ENCODE measurements around the gene HIP1. TPM values are rescaled to one million over a fixed set of nuclear protein-coding genes. Genes with fewer than 3 reads are reported as not detected.
"Not testable (repeated sequence)": the region's sequence is repeated elsewhere in the genome, so short reads cannot be mapped to it uniquely, and the experiment has no call there.

The HIP1 gene
- total RNA-seq, 2 experiments from 2014 or later = 5.2 to 5.6 TPM

DNA sequence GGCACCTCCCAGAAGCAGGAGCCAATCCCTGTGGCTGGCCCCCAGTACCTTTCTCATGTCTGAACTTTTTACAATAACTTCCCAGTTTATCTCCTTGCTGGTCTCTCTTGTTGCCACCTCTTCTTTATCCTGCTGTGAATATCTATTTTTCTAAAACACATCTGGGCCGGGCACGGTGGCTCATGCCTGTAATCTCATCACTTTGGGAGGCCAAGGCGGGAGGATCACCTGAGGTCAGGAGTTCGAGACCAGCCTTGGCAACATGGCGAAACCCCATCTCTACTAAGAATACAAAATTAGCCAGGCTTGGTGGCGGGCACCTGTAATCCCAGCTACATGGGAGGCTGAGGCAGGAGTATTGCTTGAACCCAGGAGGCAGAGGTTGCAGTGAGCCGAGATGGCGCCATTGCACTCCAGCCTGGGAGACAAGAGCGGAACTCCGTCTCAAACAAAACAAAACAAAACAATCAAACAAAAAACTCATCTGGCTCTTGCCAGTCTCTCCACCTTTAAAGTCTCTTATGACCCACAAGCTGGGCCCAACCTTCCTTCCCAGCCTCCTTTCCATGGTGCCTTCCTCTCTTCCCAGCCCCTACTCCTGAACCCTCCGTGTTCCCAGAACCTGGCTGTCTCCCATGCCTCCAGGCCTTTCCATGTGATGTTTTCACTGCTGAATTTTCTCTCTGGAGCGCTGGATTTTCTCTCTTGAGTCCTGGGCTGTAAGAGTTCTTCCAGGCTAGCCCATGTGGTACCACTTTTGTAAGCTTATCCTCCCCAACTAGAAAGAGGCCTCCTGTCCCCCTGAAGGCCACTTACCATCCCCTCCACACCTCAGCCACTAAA, 51.3 kb downstream of the HIP1 start:
- POLR2A ChIA-PET = no interaction called here
- CTCF ChIA-PET = no interaction called here
- Mint-ChIP-seq H3K36me3 (ENCODE audit: low read depth) (no peaks in the 10 kb centered on the region), H3K4me3 (no peak overlapping the region), H3K9me3 (no peaks in the 10 kb centered on the region), H3K27ac (no peak overlapping the region), H3K4me1 (ENCODE audit: low read depth) (no peaks in the 10 kb centered on the region), H3K27me3 (peaks cover 5% of the 10 kb centered on the region)
- ATAC-seq (no peak), DNase-seq (no peak)
- intact Hi-C loops (cut with micrococcal nuclease) = no loop called here
- TF ChIP-seq, protein P1, sequence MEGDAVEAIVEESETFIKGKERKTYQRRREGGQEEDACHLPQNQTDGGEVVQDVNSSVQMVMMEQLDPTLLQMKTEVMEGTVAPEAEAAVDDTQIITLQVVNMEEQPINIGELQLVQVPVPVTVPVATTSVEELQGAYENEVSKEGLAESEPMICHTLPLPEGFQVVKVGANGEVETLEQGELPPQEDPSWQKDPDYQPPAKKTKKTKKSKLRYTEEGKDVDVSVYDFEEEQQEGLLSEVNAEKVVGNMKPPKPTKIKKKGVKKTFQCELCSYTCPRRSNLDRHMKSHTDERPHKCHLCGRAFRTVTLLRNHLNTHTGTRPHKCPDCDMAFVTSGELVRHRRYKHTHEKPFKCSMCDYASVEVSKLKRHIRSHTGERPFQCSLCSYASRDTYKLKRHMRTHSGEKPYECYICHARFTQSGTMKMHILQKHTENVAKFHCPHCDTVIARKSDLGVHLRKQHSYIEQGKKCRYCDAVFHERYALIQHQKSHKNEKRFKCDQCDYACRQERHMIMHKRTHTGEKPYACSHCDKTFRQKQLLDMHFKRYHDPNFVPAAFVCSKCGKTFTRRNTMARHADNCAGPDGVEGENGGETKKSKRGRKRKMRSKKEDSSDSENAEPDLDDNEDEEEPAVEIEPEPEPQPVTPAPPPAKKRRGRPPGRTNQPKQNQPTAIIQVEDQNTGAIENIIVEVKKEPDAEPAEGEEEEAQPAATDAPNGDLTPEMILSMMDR (IDR thresholded peaks at IDR 0.05) = no peak

DNA sequence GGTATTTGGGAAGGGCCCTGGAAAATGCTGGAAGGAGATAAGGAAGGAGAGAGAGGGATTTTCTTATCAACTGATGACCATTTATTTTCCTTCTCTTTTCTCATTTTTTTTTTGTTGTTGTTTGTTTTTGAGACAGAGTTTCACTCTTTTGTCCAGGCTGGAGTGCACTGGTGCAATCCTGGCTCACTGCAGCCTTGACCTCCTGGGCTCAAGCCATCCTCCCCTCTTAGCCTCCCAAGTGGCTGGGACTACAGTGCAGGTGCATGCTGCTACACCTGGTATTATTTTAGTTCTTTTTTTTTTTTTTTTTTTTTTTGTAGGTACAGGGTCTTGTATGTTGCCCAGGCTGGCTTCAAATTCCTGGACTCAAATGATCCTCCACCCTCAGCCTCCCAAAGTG, 52.2 kb downstream of the HIP1 start:
- Mint-ChIP-seq H3K4me1 (ENCODE audit: low read depth) (no peaks in the 10 kb centered on the region), H3K4me3 (no peak overlapping the region), H3K36me3 (ENCODE audit: low read depth) (no peaks in the 10 kb centered on the region), H3K27me3 (peaks cover 5% of the 10 kb centered on the region), H3K27ac (no peak overlapping the region), H3K9me3 (no peaks in the 10 kb centered on the region)
- ATAC-seq (no peak), DNase-seq (no peak)
- POLR2A ChIA-PET = no interaction called here
- intact Hi-C loops (cut with micrococcal nuclease) = no loop called here
- CTCF ChIA-PET = no interaction called here
- TF ChIP-seq, protein P1 (IDR thresholded peaks at IDR 0.05) = no peak

DNA sequence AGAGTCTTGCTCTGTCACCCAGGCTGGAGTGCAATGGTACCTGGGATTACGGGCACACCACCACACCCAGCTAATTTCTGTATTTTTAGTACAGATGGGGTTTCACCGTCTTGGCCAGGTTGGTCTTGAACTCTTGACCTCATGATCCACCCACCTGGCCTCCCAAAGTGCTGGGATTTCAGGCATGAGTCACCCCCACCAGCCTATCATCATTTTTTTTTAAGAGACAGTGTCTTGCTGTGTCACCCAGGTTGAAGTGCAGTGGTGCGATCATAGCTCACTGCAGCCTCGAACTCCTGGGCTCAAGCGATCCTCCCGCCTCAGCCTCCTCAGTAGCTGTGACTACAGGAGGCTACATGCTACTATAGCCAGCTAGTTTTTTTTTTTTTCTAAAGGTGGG, 56.7 kb downstream of the HIP1 start:
- DNase-seq; CTCF ChIA-PET; H3K4me3 Mint-ChIP-seq; intact Hi-C loops (cut with micrococcal nuclease); H3K4me1 Mint-ChIP-seq (ENCODE audit: low read depth); H3K9me3 Mint-ChIP-seq; H3K36me3 Mint-ChIP-seq (ENCODE audit: low read depth); POLR2A ChIA-PET; ATAC-seq; H3K27ac Mint-ChIP-seq; H3K27me3 Mint-ChIP-seq: not testable (repeated sequence)

DNA sequence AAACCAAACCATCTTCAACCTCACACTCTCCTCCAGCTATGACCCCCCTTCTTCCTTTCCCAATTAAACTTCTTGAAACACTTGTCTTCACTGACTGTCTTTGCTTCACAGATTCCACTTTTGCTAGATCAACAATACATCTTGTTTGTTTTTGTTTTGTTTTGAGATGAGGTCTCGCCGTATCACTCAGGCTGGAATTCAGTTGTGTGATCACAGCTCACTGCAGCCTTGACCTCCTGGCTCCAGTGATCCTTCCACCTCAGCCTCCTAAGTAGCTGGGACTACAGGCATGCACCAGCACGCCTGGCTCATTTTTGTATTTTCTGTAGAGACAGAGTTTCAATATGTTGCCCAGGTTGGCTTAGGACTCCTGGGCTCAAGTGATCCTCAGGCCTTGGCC, 59.7 kb downstream of the HIP1 start:
- POLR2A ChIA-PET = no interaction called here
- DNase-seq = no peak
- H3K4me1 Mint-ChIP-seq (ENCODE audit: low read depth) = no peaks in the 10 kb centered on the region
- CTCF ChIA-PET = no interaction called here
- no peak overlapping the region for H3K27ac Mint-ChIP-seq
- H3K4me3 Mint-ChIP-seq = no peak overlapping the region
- H3K27me3 Mint-ChIP-seq = no peaks in the 10 kb centered on the region
- peaks cover 2% of the 10 kb centered on the region for H3K36me3 Mint-ChIP-seq (ENCODE audit: low read depth)
- TF ChIP-seq, protein P1 (IDR thresholded peaks at IDR 0.05) = no peak
- peaks cover 5% of the 10 kb centered on the region for H3K9me3 Mint-ChIP-seq
- no peak for ATAC-seq
- intact Hi-C loops (cut with micrococcal nuclease) = no loop called here

DNA sequence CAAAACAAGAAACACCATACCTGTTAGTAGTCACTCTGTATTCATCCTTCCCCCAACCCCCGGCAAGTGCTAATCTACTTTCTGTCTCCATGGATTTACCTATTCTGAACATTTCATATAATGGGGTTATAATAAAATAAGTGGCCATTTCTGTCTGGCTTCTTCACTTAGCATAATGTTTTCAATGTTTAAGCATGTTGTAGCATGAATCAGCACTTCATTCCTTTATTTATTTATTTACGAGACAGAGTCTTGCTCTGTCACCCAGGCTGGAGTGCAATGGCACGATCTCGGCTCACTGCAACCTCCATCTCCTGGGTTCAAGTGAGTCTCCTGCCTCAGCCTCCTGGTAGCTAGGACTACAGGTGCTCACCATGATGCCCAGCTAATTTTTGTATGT, 69.2 kb downstream of the HIP1 start:
- Mint-ChIP-seq H3K36me3 (ENCODE audit: low read depth) (no peaks in the 10 kb centered on the region), H3K9me3 (no peaks in the 10 kb centered on the region), H3K27ac (no peak overlapping the region), H3K4me3 (no peak overlapping the region), H3K4me1 (ENCODE audit: low read depth) (no peaks in the 10 kb centered on the region), H3K27me3 (no peaks in the 10 kb centered on the region)
- ChIA-PET POLR2A (no interaction called here), CTCF (no interaction called here)
- ATAC-seq = no peak
- intact Hi-C loops (cut with micrococcal nuclease) = no loop called here
- TF ChIP-seq, protein P1 (IDR thresholded peaks at IDR 0.05) = no peak
- no peak for DNase-seq

All from activated CD8-positive, alpha-beta T cell treated with anti-CD3 and anti-CD28 coated beads for 36 hours (primary cell).